WTC11 (cell line): ENCODE results near the gene PIK3R4. TPM values are rescaled to one million over a fixed set of nuclear protein-coding genes. Genes with fewer than 3 reads are reported as not detected.

Experiments
- ATAC-seq: fragments of 200-7000 bp; cut with Tn5 transposase; 2 replicates; pipeline ENCODE4 v1.10.0; 2021; ENCODE audit warnings: mild to moderate bottlenecking, moderate library complexity
- CTCF ChIA-PET: fragments of 300-600 bp; sonication (Branson Sonifier 250); formaldehyde crosslinking; loops from one replicate; lab custom pipeline; 2021; ENCODE audit warnings: antibody characterized with exemption; lab: Charles Lee
- POLR2A ChIA-PET: fragments of 350-600 bp; sonication (Branson Sonifier 250); formaldehyde crosslinking; loops from one replicate; lab custom pipeline; 2021; ENCODE audit warnings: antibody characterized with exemption; lab: Charles Lee
- DNase-seq: peaks from one replicate; pipeline ENCODE4 v3.0.0; 2021; ENCODE audit warnings: low spot score
- H3K27ac Mint-ChIP-seq: 2 replicates; pipeline ENCODE4 v1.8.0; 2021; ENCODE audit warnings: mixed read lengths
- H3K27me3 Mint-ChIP-seq: 2 replicates; pipeline ENCODE4 v1.8.0; 2021; ENCODE audit warnings: low read depth, mild to moderate bottlenecking, moderate library complexity, mixed read lengths
- H3K36me3 Mint-ChIP-seq: 2 replicates; pipeline ENCODE4 v1.8.0; 2021; ENCODE audit warnings: mixed read lengths
- H3K4me1 Mint-ChIP-seq: 2 replicates; pipeline ENCODE4 v1.8.0; 2022; ENCODE audit warnings: mixed read lengths
- H3K4me3 Mint-ChIP-seq: 2 replicates; pipeline ENCODE4 v1.8.0; 2021; ENCODE audit warnings: mild to moderate bottlenecking, moderate library complexity, mixed read lengths
- H3K9me3 Mint-ChIP-seq: 2 replicates; pipeline ENCODE4 v1.8.0; 2021; ENCODE audit warnings: mixed read lengths
- CBFB ChIP-seq: sonication (generic); formaldehyde crosslinking; IDR thresholded peaks from 2 replicates; pipeline ENCODE4 v1.8.1; 2022; ENCODE audit warnings: mild to moderate bottlenecking, low read depth, missing genetic modification reagents
- CDX4 ChIP-seq: fragments of 250-450 bp; sonication (Bioruptor Pico); IDR thresholded peaks from 2 replicates; pipeline ENCODE4 v1.9.0; 2021; ENCODE audit warnings: moderate library complexity, mild to moderate bottlenecking, inconsistent platforms, borderline replicate concordance
- CREB1 ChIP-seq: sonication (generic); formaldehyde crosslinking; IDR thresholded peaks from 2 replicates; pipeline ENCODE4 v1.8.0; 2023; ENCODE audit warnings: mild to moderate bottlenecking, missing genetic modification reagents
- ELF4 ChIP-seq: sonication (generic); formaldehyde crosslinking; IDR thresholded peaks from 2 replicates; pipeline ENCODE4 v1.8.1; 2022; ENCODE audit warnings: low read depth, mild to moderate bottlenecking, moderate library complexity, missing genetic modification reagents
- ERG ChIP-seq: fragments of 250-450 bp; sonication (Bioruptor Pico); IDR thresholded peaks from 2 replicates; pipeline ENCODE4 v1.8.0; 2021; ENCODE audit warnings: mild to moderate bottlenecking
- GRHL2 ChIP-seq: fragments of 250-450 bp; sonication (Bioruptor Pico); IDR thresholded peaks from 2 replicates; pipeline ENCODE4 v1.8.0; 2022; ENCODE audit warnings: mild to moderate bottlenecking, moderate library complexity; ENCODE audit not compliant: insufficient replicate concordance, severe bottlenecking
- IRF1 ChIP-seq: sonication (generic); formaldehyde crosslinking; IDR thresholded peaks from 2 replicates; pipeline ENCODE4 v1.8.0; 2023; ENCODE audit warnings: missing genetic modification reagents
- NFATC4 ChIP-seq: fragments of 250-450 bp; sonication (Bioruptor Pico); IDR thresholded peaks from 2 replicates; pipeline ENCODE4 v1.9.0; 2021; ENCODE audit warnings: mild to moderate bottlenecking
- NFE2L1 ChIP-seq: sonication (generic); formaldehyde crosslinking; IDR thresholded peaks from 2 replicates; pipeline ENCODE4 v1.8.1; 2023; ENCODE audit warnings: missing genetic modification reagents
- PREB ChIP-seq: sonication (generic); formaldehyde crosslinking; IDR thresholded peaks from 2 replicates; pipeline ENCODE4 v1.8.1; 2022; ENCODE audit warnings: mild to moderate bottlenecking, missing genetic modification reagents, moderate library complexity, borderline replicate concordance
- PRRX2 ChIP-seq: fragments of 250-450 bp; sonication (Bioruptor Pico); IDR thresholded peaks from 2 replicates; pipeline ENCODE4 v1.8.0; 2021; ENCODE audit warnings: mild to moderate bottlenecking
- TCF7 ChIP-seq: sonication (generic); formaldehyde crosslinking; IDR thresholded peaks from 2 replicates; pipeline ENCODE4 v1.8.0; 2022; ENCODE audit warnings: mild to moderate bottlenecking, low read depth, missing genetic modification reagents, moderate library complexity
- USF2 ChIP-seq: sonication (generic); formaldehyde crosslinking; IDR thresholded peaks from 2 replicates; pipeline ENCODE4 v1.8.1; 2023; ENCODE audit warnings: mild to moderate bottlenecking, missing genetic modification reagents, moderate library complexity
- ZBTB21 ChIP-seq: sonication (generic); formaldehyde crosslinking; IDR thresholded peaks from 2 replicates; pipeline ENCODE4 v1.8.1; 2023; ENCODE audit warnings: mild to moderate bottlenecking, missing genetic modification reagents, borderline replicate concordance
- ZNF416 ChIP-seq: fragments of 250-450 bp; sonication (Bioruptor Pico); IDR thresholded peaks from 2 replicates; pipeline ENCODE4 v1.9.0; 2021; ENCODE audit warnings: mild to moderate bottlenecking, inconsistent platforms
- ZNF423 ChIP-seq: fragments of 250-450 bp; sonication (Bioruptor Pico); IDR thresholded peaks from 2 replicates; pipeline ENCODE4 v2.1.2; 2022; ENCODE audit warnings: mild to moderate bottlenecking, moderate library complexity
- total RNA-seq: library from RNA; stranded (reverse); gene quantifications from 3 replicates; pipeline ENCODE4 v1.2.3, GENCODE V29; 2021
- TF ChIP-seq, protein P1 (sequence below): sonication (generic); formaldehyde crosslinking; IDR thresholded peaks from 2 replicates; pipeline ENCODE4 v1.8.1; 2023; ENCODE audit warnings: mild to moderate bottlenecking, moderate library complexity, missing genetic modification reagents
- TF ChIP-seq, protein P2 (sequence below): sonication (generic); formaldehyde crosslinking; IDR thresholded peaks from 2 replicates; pipeline ENCODE4 v1.8.0; 2022; ENCODE audit warnings: mild to moderate bottlenecking, missing genetic modification reagents

The PIK3R4 gene
- total RNA-seq, 1 experiment from 2014 or later = 41.5 TPM

DNA sequence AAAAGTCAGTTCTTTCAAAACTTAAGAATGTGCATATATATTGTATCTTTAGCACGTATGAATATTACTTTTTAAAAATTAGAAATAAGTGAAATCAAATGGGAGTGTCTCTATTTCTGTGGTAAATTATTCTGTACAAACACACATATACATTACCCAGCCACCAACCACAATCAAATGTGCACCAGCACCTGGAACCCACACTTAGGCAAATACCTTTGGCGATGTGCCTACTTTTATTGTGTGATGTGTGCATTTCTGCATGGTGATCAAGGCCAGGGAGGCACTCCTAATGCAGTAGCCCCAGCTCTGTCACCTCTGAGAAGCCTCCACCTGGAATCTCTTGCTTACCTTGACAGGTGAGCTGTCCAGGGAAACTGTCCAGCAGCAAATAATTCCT is 76.9 kb downstream of the PIK3R4 start:
- Mint-ChIP-seq H3K27ac (no peak overlapping the region), H3K9me3 (no peaks in the 10 kb centered on the region), H3K4me1 (no peaks in the 10 kb centered on the region), H3K36me3 (peaks cover 10% of the 10 kb centered on the region), H3K27me3 (no peaks in the 10 kb centered on the region), H3K4me3 (no peak overlapping the region)
- DNase-seq = no peak
- TF ChIP-seq, protein P1, sequence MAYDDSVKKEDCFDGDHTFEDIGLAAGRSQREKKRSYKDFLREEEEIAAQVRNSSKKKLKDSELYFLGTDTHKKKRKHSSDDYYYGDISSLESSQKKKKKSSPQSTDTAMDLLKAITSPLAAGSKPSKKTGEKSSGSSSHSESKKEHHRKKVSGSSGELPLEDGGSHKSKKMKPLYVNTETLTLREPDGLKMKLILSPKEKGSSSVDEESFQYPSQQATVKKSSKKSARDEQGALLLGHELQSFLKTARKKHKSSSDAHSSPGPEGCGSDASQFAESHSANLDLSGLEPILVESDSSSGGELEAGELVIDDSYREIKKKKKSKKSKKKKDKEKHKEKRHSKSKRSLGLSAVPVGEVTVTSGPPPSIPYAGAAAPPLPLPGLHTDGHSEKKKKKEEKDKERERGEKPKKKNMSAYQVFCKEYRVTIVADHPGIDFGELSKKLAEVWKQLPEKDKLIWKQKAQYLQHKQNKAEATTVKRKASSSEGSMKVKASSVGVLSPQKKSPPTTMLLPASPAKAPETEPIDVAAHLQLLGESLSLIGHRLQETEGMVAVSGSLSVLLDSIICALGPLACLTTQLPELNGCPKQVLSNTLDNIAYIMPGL (CRISPR knock-in tag) = no peak
- TF ChIP-seq GRHL2 (CRISPR knock-in tag) = no peak
- no peak for TF ChIP-seq ZBTB21 (CRISPR knock-in tag)
- TF ChIP-seq PRRX2 = no peak
- TF ChIP-seq NFE2L1 (CRISPR knock-in tag) = no peak
- no peak for TF ChIP-seq ELF4 (CRISPR knock-in tag)
- no peak for TF ChIP-seq TCF7 (CRISPR knock-in tag)
- no peak for TF ChIP-seq ERG (CRISPR knock-in tag)
- TF ChIP-seq PREB (CRISPR knock-in tag) = no peak
- no peak for TF ChIP-seq CBFB (CRISPR knock-in tag)
- TF ChIP-seq CREB1 (CRISPR knock-in tag) = no peak
- no peak for TF ChIP-seq ZNF423 (CRISPR knock-in tag)
- TF ChIP-seq, protein P2, sequence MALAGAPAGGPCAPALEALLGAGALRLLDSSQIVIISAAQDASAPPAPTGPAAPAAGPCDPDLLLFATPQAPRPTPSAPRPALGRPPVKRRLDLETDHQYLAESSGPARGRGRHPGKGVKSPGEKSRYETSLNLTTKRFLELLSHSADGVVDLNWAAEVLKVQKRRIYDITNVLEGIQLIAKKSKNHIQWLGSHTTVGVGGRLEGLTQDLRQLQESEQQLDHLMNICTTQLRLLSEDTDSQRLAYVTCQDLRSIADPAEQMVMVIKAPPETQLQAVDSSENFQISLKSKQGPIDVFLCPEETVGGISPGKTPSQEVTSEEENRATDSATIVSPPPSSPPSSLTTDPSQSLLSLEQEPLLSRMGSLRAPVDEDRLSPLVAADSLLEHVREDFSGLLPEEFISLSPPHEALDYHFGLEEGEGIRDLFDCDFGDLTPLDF = no peak
- TF ChIP-seq CDX4 (CRISPR knock-in tag) = no peak
- CTCF ChIA-PET = no interaction called here
- POLR2A ChIA-PET = no interaction called here
- no peak for ATAC-seq

DNA sequence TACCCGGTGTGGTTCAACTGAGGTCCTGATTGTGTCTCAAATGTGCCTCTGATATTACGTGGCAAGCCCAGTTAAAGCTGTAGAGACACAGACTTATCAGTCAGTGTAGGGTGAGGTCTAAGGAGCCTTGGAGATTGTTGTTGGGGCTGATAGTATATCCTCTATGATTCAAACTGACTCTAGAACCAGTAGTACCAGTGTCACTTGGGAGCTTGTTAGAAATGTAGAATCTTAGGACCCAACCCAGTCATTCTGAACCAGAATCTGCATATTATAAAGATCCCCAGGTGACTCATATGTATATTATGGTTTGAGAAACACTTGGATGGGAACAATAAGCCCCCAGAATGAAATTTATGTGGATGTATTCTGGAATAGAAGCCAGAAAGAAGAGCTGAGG is 83.5 kb downstream of the PIK3R4 start:
- H3K36me3 Mint-ChIP-seq = peaks cover 3% of the 10 kb centered on the region; the same call in 1 of the 2 replicates
- ATAC-seq (no peak), DNase-seq (no peak)
- ChIA-PET CTCF (no interaction called here), POLR2A (no interaction called here)
- H3K9me3 Mint-ChIP-seq = no peaks in the 10 kb centered on the region
- no peaks in the 10 kb centered on the region for H3K27me3 Mint-ChIP-seq
- TF ChIP-seq NFATC4 (CRISPR knock-in tag) (no peak), IRF1 (CRISPR knock-in tag) (no peak), ZNF416 (no peak), USF2 (CRISPR knock-in tag) (no peak)
- H3K4me3 Mint-ChIP-seq = no peak overlapping the region
- no peak overlapping the region for H3K27ac Mint-ChIP-seq
- H3K4me1 Mint-ChIP-seq = no peaks in the 10 kb centered on the region
